AG10803 (cell line): ENCODE data around the gene NPR1.
A peak's percentile ranks its signal among the peaks of the same experiment; 100 is the strongest.

Experiments
- DNase-seq: peaks from one replicate; pipeline ENCODE4 v3.0.0; 2010; ENCODE audit warnings: low read depth
- H3K4me3 ChIP-seq: 2 replicates; pipeline ENCODE4 v1.5.1; 2011; ENCODE audit warnings: mild to moderate bottlenecking, low read length, control low read depth
- TF ChIP-seq, protein P1 (sequence below): conservative IDR thresholded peaks from 2 replicates; pipeline ENCODE4 v1.5.1; 2011; ENCODE audit warnings: mild to moderate bottlenecking, low read length, control low read depth, inconsistent platforms

The NPR1 gene

DNA sequence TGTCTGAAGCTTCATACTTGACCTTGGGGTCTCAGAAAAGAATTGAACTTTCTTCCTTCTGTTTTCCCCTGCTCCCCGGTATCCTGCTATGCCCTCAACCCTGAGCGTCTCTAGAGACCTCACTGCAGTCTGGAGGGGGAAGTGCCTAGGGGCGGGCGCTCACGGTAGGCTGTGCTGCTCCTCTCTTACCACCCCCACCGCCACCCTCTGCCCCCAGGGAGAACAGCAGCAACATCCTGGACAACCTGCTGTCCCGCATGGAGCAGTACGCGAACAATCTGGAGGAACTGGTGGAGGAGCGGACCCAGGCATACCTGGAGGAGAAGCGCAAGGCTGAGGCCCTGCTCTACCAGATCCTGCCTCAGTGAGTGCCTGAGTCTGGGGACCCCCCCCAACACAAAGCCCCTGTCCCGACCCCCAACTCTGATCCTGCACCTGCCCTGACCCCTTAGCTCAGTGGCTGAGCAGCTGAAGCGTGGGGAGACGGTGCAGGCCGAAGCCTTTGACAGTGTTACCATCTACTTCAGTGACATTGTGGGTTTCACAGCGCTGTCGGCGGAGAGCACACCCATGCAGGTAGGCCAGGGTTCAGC lies 10.3 kb downstream of the NPR1 start:
- TF ChIP-seq, protein P1, sequence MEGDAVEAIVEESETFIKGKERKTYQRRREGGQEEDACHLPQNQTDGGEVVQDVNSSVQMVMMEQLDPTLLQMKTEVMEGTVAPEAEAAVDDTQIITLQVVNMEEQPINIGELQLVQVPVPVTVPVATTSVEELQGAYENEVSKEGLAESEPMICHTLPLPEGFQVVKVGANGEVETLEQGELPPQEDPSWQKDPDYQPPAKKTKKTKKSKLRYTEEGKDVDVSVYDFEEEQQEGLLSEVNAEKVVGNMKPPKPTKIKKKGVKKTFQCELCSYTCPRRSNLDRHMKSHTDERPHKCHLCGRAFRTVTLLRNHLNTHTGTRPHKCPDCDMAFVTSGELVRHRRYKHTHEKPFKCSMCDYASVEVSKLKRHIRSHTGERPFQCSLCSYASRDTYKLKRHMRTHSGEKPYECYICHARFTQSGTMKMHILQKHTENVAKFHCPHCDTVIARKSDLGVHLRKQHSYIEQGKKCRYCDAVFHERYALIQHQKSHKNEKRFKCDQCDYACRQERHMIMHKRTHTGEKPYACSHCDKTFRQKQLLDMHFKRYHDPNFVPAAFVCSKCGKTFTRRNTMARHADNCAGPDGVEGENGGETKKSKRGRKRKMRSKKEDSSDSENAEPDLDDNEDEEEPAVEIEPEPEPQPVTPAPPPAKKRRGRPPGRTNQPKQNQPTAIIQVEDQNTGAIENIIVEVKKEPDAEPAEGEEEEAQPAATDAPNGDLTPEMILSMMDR = no peak
- H3K4me3 ChIP-seq = no peak overlapping the region
- no peak for DNase-seq

DNA sequence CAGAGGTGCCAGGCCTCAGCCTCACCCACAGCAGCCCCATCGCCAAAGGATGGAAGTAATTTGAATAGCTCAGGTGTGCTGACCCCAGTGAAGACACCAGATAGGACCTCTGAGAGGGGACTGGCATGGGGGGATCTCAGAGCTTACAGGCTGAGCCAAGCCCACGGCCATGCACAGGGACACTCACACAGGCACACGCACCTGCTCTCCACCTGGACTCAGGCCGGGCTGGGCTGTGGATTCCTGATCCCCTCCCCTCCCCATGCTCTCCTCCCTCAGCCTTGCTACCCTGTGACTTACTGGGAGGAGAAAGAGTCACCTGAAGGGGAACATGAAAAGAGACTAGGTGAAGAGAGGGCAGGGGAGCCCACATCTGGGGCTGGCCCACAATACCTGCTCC lies 15.0 kb downstream of the NPR1 start:
- H3K4me3 ChIP-seq = no peak overlapping the region
- DNase-seq = no peak
- TF ChIP-seq, protein P1 = no peak

DNA sequence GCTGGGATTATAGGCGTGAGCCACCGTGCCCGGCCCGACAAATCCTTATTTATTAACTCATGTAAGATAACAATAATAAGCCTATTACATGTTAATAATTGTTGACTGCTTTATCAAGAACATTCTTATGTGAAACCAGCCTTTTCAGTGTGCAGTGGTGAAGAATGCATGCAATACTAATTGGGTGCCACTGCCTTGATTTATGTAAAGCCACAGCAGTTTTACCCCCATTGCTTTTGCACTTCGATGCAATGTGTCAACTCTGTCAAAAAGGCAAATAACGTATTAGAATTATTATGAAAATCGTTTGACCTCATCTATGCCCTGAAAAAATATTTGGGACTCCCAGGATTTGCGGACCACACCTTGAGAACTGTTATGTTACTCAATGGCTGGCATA lies 18.3 kb downstream of the NPR1 start:
- DNase-seq = no peak
- H3K4me3 ChIP-seq = no peak overlapping the region
- TF ChIP-seq, protein P1 = no peak

DNA sequence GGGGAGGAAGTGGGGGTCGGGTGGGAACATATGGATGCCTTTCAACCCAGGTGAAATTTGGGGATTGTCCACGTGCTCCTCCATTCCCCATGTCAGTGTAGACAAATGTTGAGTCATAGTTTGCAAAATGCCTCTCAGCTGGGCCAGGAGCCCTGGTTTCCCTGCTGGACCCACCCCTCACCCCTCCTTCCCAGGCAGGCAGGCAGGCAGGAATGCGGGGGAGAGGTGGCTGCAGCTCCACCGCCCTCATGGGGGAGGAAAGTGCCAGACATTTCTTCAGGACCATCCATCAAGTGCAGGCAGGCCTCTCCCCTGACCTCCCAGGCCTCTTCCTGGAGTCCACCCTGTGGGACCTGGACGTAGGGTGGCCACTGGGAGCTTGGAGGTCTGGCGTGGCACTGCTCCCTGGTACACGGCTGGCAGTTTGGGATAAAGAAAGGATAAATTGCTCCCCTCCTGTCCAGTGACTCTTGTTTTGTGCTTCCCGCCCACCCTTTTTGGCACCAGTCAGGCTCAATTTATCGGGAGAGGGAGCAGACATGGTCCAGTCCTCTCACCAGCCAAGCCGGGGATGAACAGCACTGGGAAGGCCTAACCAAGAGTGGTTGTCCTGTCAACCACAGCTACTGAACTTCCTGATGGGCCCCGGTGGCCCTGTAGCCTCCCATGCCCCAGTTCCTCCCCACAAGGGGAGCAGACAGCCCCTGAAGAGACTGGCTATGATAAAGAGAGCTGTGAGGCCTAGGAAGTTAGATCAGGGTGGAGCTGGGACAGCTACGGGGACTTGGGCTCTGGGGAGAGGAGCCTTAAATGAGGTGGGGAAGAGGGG lies 18.9 kb downstream of the NPR1 start:
- H3K4me3 ChIP-seq = no peak overlapping the region
- peak; percentile 34 for DNase-seq
- TF ChIP-seq, protein P1 = no peak

DNA sequence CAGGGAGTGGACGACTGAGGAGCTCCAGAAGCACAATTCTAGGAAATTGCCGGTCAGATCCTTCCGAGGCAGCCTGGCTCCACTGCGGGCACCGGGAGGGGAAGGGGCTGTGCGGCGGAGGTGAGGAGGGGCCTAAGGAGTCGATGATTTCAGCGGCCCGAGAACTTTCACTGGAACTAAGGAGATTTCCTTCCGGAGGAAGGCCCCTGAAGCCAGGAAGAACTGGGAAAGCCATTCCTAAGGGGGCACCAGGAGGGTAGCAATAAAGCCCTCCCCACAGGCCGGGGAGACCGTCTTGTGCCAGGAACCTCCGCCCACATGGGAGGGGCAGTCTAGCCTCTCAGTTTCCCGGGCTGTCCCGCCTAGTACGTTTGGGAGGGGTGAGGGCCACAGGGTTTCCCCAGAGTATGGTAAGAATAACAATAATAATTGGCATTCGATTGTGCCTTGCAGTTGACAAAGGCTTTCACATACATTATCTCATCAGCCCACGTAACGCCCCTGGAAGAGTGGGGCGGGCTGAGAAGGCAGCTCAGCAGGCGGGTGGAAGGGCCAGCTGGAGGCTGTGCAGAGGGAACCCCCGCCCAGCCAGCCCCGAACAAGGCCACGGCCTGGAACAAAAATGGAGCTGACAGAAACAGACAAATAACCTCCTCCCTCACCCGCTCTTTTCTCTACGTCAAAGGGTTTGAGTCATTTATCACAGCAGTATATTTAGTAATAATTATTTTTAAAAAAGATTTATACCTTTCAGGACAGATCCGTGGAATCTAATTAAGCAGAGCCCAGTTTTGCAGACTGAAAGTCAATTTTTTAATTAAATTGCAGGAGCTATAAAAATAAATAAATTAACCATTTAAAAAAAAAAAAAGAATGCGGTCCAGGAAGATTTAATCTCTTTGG lies 19.8 kb downstream of the NPR1 start:
- TF ChIP-seq, protein P1 = no peak
- DNase-seq = no peak
- H3K4me3 ChIP-seq = no peak overlapping the region

DNA sequence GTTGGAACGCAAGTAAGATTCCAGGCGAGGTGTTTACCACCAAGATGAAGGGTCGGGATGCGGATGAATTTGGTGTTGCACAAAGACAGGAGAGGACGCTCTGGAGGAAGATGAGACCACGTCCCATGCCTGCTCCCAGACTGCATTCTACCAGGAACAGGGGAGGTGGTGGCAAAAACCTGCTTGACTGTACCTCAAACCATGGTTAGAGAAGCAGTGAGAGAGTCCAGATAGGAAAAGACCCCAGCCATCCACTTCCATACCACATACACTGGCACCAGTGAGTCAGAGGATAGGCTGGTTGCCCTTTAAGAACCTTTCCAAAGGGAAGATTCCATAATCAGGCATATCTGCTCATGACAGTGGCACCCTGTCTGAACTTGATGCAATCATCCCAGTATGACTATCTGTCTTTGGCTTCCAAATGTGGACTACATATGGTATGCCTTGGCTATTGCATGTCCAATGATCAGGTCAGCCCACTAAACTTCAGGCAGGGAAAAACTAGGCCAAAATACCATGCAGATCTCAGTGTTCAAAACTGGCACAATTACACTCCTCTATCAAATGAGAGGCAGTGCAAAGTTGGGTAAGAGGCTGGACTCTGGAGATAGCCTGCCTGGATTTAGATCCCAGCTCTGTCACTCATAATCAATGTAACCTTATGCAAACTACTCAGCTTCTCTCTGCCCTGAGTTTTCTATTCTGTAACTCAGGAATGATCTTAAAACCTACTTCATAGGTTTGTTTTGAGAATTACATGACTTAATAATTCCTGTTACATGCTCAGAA lies 20.6 kb downstream of the NPR1 start:
- H3K4me3 ChIP-seq = no peak overlapping the region
- TF ChIP-seq, protein P1 = no peak
- peak; percentile 83 for DNase-seq
